GM12878 (cell line): Measurements from ENCODE around the gene NUP107. TPM values are rescaled to one million over a fixed set of nuclear protein-coding genes. Genes with fewer than 3 reads are reported as not detected.

Experiments used
- ATAC-seq: fragments of 200-7000 bp; cut with Tn5 transposase; 3 replicates; pipeline ENCODE4 v1.9.1; 2020; ENCODE audit warnings: mild to moderate bottlenecking, moderate library complexity
- BruUV-seq: library from RNA; stranded (reverse); fragments of 400-500 nt; replicated peaks from 2 replicates; lab custom pipeline; 2021; lab: Mats Ljungman, UMichigan
- CTCF ChIA-PET: fragments of 300-600 bp; sonication (Branson Sonifier 250); formaldehyde crosslinking; extraction: SDS; loops from one replicate; lab custom pipeline; 2021; ENCODE audit warnings: inconsistent platforms; lab: Yijun Ruan, JAX
- POLR2A ChIA-PET: fragments of 350-600 bp; formaldehyde crosslinking; extraction: SDS; loops from one replicate; lab custom pipeline; 2021; ENCODE audit warnings: inconsistent platforms; lab: Charles Lee
- RAD21 ChIA-PET: fragments of 300-600 bp; sonication (Branson Sonifier 250); formaldehyde crosslinking; loops from one replicate; lab custom pipeline; 2023; ENCODE audit warnings: antibody characterized with exemption; ENCODE audit not compliant: unreplicated experiment; lab: Charles Lee
- SMC1A ChIA-PET: fragments of 300-600 bp; sonication (Branson Sonifier 250); formaldehyde crosslinking; loops from one replicate; lab custom pipeline; 2023; ENCODE audit not compliant: unreplicated experiment, uncharacterized antibody; lab: Charles Lee
- DNase-seq: peaks from one replicate; pipeline ENCODE4 v3.0.0-alpha.2; 2011; ENCODE audit warnings: low read depth, low spot score
- FAIRE-seq: peaks from 3 replicates; lab custom pipeline; 2011; peaks lifted over from hg19 to GRCh38; lab: Jason Lieb, UNC
- H2AFZ ChIP-seq: 2 replicates; pipeline ENCODE4 v1.6.0; 2011; ENCODE audit warnings: low read depth, low read length, control low read depth; ENCODE audit not compliant: control insufficient read depth
- H3K27ac ChIP-seq: 2 replicates; pipeline ENCODE4 v1.5.1; 2011; ENCODE audit warnings: control low read depth; ENCODE audit not compliant: control insufficient read depth, insufficient read depth
- H3K27me3 ChIP-seq, 2 experiments: replicated peaks in 1 of 2; 2 replicates each; pipeline versions ENCODE4 v1.6.0 to v1.6.1; 2011; ENCODE audit warnings: low read length in 1 of 2; ENCODE audit not compliant: control insufficient read depth in 2 of 2, insufficient read depth in 2 of 2
- H3K36me3 ChIP-seq, 2 experiments: 2 replicates each; pipeline ENCODE4 v1.5.1; 2011; ENCODE audit warnings: low read length in 1 of 2; ENCODE audit not compliant: control insufficient read depth in 2 of 2, insufficient read depth in 2 of 2
- H3K4me1 ChIP-seq: 2 replicates; pipeline ENCODE4 v1.6.1; 2011; ENCODE audit warnings: mild to moderate bottlenecking, low read length, moderate library complexity, mixed read lengths; ENCODE audit not compliant: control insufficient read depth, insufficient read depth
- H3K4me2 ChIP-seq: 2 replicates; pipeline ENCODE4 v1.6.0; 2011; ENCODE audit warnings: control low read depth; ENCODE audit not compliant: control insufficient read depth, insufficient read depth
- H3K4me3 ChIP-seq: fragments of 200-600 bp; sonication (generic); 2 replicates; pipeline ENCODE4 v1.5.1; 2016
- H3K79me2 ChIP-seq: 2 replicates; pipeline ENCODE4 v1.6.0; 2011; ENCODE audit warnings: low read length; ENCODE audit not compliant: control insufficient read depth, insufficient read depth
- H3K9ac ChIP-seq: 2 replicates; pipeline ENCODE4 v1.8.0; 2011; ENCODE audit warnings: low read length, control low read depth, mixed read lengths; ENCODE audit not compliant: control insufficient read depth, insufficient read depth
- H3K9me3 ChIP-seq: replicated peaks from 3 replicates; pipeline ENCODE4 v1.5.1; 2011; ENCODE audit warnings: mild to moderate bottlenecking, low read length; ENCODE audit not compliant: control insufficient read depth, insufficient read depth
- H4K20me1 ChIP-seq: 2 replicates; pipeline ENCODE4 v1.6.0; 2011; ENCODE audit not compliant: control insufficient read depth, insufficient read depth
- ASH2L ChIP-seq: fragments of 300-600, 200-600 bp; sonication (generic); IDR thresholded peaks from 2 replicates; pipeline ENCODE4 v1.6.1; 2017; ENCODE audit warnings: low read depth, mild to moderate bottlenecking, borderline replicate concordance
- CBX3 ChIP-seq: fragments of 200-600 bp; sonication (generic); IDR thresholded peaks from 2 replicates; pipeline ENCODE4 v1.6.1; 2016; ENCODE audit warnings: low read depth, borderline replicate concordance
- CHD1 ChIP-seq: IDR thresholded peaks from 2 replicates; pipeline ENCODE4 v1.6.1; 2012; ENCODE audit warnings: low read depth, low read length, improper control_type of control experiment
- CREM ChIP-seq: IDR thresholded peaks from 2 replicates; pipeline ENCODE4 v1.6.1; 2014; ENCODE audit warnings: antibody characterized with exemption, low read depth
- CTCF ChIP-seq, 3 experiments: IDR thresholded peaks in 2 of 3; conservative IDR thresholded peaks in 1 of 3; 2 replicates each; pipeline ENCODE4 v1.5.1; 2011; ENCODE audit warnings: low read depth in 3 of 3, low read length in 3 of 3, mild to moderate bottlenecking in 3 of 3, control low read depth in 2 of 3, moderate library complexity in 2 of 3, inconsistent platforms in 1 of 3, mixed read lengths in 1 of 3; ENCODE audit not compliant: control insufficient read depth in 2 of 3, insufficient read depth in 1 of 3; ENCODE audit errors: extremely low read depth in 1 of 3
- HDAC2 ChIP-seq: fragments of 200-600 bp; sonication (generic); IDR thresholded peaks from 2 replicates; pipeline ENCODE4 v1.6.1; 2017
- IRF5 ChIP-seq: fragments of 450-650 bp; IDR thresholded peaks from 2 replicates; pipeline ENCODE4 v1.6.1; 2017; ENCODE audit warnings: borderline replicate concordance
- JUND ChIP-seq: IDR thresholded peaks from 2 replicates; pipeline ENCODE4 v1.6.1; 2012; ENCODE audit warnings: low read depth, mild to moderate bottlenecking, low read length, improper control_type of control experiment, moderate library complexity
- KAT2A ChIP-seq: conservative IDR thresholded peaks from 2 replicates; pipeline ENCODE4 v1.6.1; 2011; ENCODE audit warnings: low read depth, low read length; ENCODE audit not compliant: control insufficient read depth
- MAX ChIP-seq: IDR thresholded peaks from 2 replicates; pipeline ENCODE4 v1.6.1; 2012; ENCODE audit warnings: low read depth, low read length, improper control_type of control experiment
- MYC ChIP-seq: IDR thresholded peaks from 2 replicates; pipeline ENCODE4 v1.6.1; 2011; ENCODE audit warnings: mild to moderate bottlenecking, low read length, moderate library complexity, inconsistent platforms; ENCODE audit not compliant: insufficient read depth, insufficient replicate concordance, insufficient read length, severe bottlenecking
- NFXL1 ChIP-seq: fragments of 450-650 bp; IDR thresholded peaks from 2 replicates; pipeline ENCODE4 v1.6.1; 2017; ENCODE audit warnings: antibody characterized with exemption, mild to moderate bottlenecking, borderline replicate concordance
- POLR2AphosphoS2 ChIP-seq: IDR thresholded peaks from 2 replicates; pipeline ENCODE4 v1.6.1; 2011; ENCODE audit warnings: low read depth, mild to moderate bottlenecking, low read length, improper control_type of control experiment, moderate library complexity
- POU2F2 ChIP-seq: IDR thresholded peaks from 3 replicates; pipeline ENCODE4 v1.6.1; 2011; ENCODE audit warnings: low read depth, mild to moderate bottlenecking, low read length, borderline replicate concordance
- RFX5 ChIP-seq: IDR thresholded peaks from 2 replicates; pipeline ENCODE4 v1.6.1; 2011; ENCODE audit warnings: low read depth, low read length, improper control_type of control experiment
- SMC3 ChIP-seq: IDR thresholded peaks from 2 replicates; pipeline ENCODE4 v1.6.1; 2011; ENCODE audit warnings: low read length, improper control_type of control experiment, borderline replicate concordance
- ZNF687 ChIP-seq: fragments of 450-650 bp; IDR thresholded peaks from 2 replicates; pipeline ENCODE4 v1.6.1; 2017; ENCODE audit warnings: mild to moderate bottlenecking, moderate library complexity
- WGBS: methylation state at CpG from one replicate; pipeline ENCODE4 v1.1.6; 2016; ENCODE audit warnings: low lambda C conversion rate; ENCODE audit not compliant: insufficient replicate concordance, insufficient coverage; ENCODE audit errors: missing lambda C conversion rate; 5-methylcytosine and 5-hydroxymethylcytosine counted together
- in situ Hi-C: fragments of 300-500 bp; cut with MboI; formaldehyde crosslinking; loops from 9 replicates; pipeline ENCODE4 v1.14.3; 2018; ENCODE audit warnings: mixed read lengths
- intact Hi-C: fragments of 100-400 bp; cut with micrococcal nuclease; formaldehyde crosslinking; loops from one replicate; pipeline ENCODE4 v1.14.2; 2022; ENCODE audit not compliant: unreplicated experiment
- polyA plus RNA-seq, 11 experiments: library from polyadenylated mRNA; depleted of rRNA in 4 of 11; unstranded in 6 of 11; stranded (reverse) in 5 of 11; fragments of >200 nt; fragmentation: Nextera tagmentation in 4 of 11; fragmentation: Illumina TruSeq in 1 of 11; extraction: Ambion mirVana in 4 of 11; extraction: Trizol in 1 of 11; gene quantifications; 1 replicate in 1 of 11; 2 replicates in 10 of 11; pipeline versions ENCODE4 v1.2.1 to v1.2.3, GENCODE V29; 2011 to 2016; ENCODE audit warnings: inconsistent platforms in 2 of 11, missing spikeins in 2 of 11, low read depth in 1 of 11
- total RNA-seq, 4 experiments: library from RNA; depleted of rRNA in 3 of 4; stranded (reverse); fragments of >200 nt in 3 of 4; fragmentation: Illumina TruSeq in 1 of 4; extraction: Trizol in 1 of 4; gene quantifications; 2 replicates each; pipeline versions ENCODE4 v1.2.1 to v1.2.3, GENCODE V29; 2013 to 2021

Gene NUP107
- total and polyA plus RNA-seq, 10 of the 15 experiments (the other 5 are each of a cell fraction or from before 2014, with no cell fraction given): 73.4 to 132 (median 92.4) TPM

- no peaks in the 10 kb centered on the region for H4K20me1 ChIP-seq
- POLR2A ChIA-PET: no interaction called here
- H3K4me3 ChIP-seq: no peak overlapping the region
- TF ChIP-seq SMC3 (no peak), POLR2AphosphoS2 (no peak), CHD1 (no peak), NFXL1 (no peak), CTCF (IDR thresholded peaks at IDR 0.05 in 2 of 3, conservative IDR thresholded peaks at IDR 0.05 in 1 of 3; ENCODE audit: control insufficient read depth in 2 of 3, extremely low read depth in 1 of 3, insufficient read depth in 1 of 3, low read depth in 3 of 3, low read length in 3 of 3) (no peak), HDAC2 (no peak), JUND (no peak), CREM (no peak), ASH2L (no peak), CBX3 (no peak), IRF5 (no peak), POU2F2 (no peak), MAX (no peak), MYC (no peak), KAT2A (no peak), RFX5 (no peak), ZNF687 (no peak)
- no TSS peak for BruUV-seq
- no peaks in the 10 kb centered on the region for H3K27me3 ChIP-seq
- H2AFZ ChIP-seq: no peak overlapping the region
- H3K36me3 ChIP-seq: peaks cover 0 to 5% of the 10 kb centered on the region in 2 experiments; a peak in 1 of 4 replicates
- H3K27ac ChIP-seq: no peak overlapping the region
- SMC1A ChIA-PET: no interaction called here
- CTCF ChIA-PET: no interaction called here
- H3K4me2 ChIP-seq: no peak overlapping the region
- H3K79me2 ChIP-seq: no peaks in the 10 kb centered on the region
- H3K9me3 ChIP-seq: no peaks in the 10 kb centered on the region
- no peaks in the 10 kb centered on the region for H3K4me1 ChIP-seq
- RAD21 ChIA-PET: no interaction called here
- in situ Hi-C loops (no loop called here), intact Hi-C loops (no loop called here)
- no peak for ATAC-seq
- no peak for FAIRE-seq
- no peak overlapping the region for H3K9ac ChIP-seq
- DNase-seq: no peak
- WGBS: 87% methylated on average over 4 of the region's 4 CpGs
These were observed 68.9 kb downstream of the NUP107 start for GRCh38 chr12:68755536-68756243.
